Activated T-cell treated with anti-CD3 and anti-CD28 coated beads, Interleukin-2, amount 50 U/mL, for 1 hour (primary cell): ENCODE measurements around the gene KANSL2.
"Not testable (repeated sequence)": the region's sequence is repeated elsewhere in the genome, so short reads cannot be mapped to it uniquely, and the experiment has no call there.

ENCODE experiments used
- DNase-seq: peaks from one replicate; pipeline ENCODE4 v3.0.0-alpha.2; 2020

Gene KANSL2

GRCh38 chr12:48681710-48682532 is at the start of gene KANSL2:
Gene KANSL2, minus strand, starts transcription at chr12:48682238. Its CDS starts 606 bp downstream, at chr12:48681632.
- DNase-seq: peak; percentile 92

GRCh38 chr12:48728807-48729206 is 46.8 kb upstream of the KANSL2 start:
- DNase-seq: no peak

GRCh38 chr12:48720737-48721136 is 38.7 kb upstream of the KANSL2 start:
- DNase-seq: not testable (repeated sequence)

- not testable (repeated sequence) for DNase-seq
Observed at GRCh38 chr12:48720171-48720570, 38.1 kb upstream of the KANSL2 start.

GRCh38 chr12:48719002-48719401 is 37.0 kb upstream of the KANSL2 start:
- not testable (repeated sequence) for DNase-seq

- no peak for DNase-seq
Observed at GRCh38 chr12:48717252-48717695, 35.2 kb upstream of the KANSL2 start.

GRCh38 chr12:48716493-48717251 is 34.6 kb upstream of the KANSL2 start, which contains the start of gene CCNT1:
Gene CCNT1, minus strand, starts transcription at chr12:48716707. Its CDS starts 32 bp downstream, at chr12:48716675.
- DNase-seq: peak; percentile 96

GRCh38 chr12:48716168-48716492 is 34.1 kb upstream of the KANSL2 start:
- DNase-seq: no peak

GRCh38 chr12:48712209-48712608 is 30.2 kb upstream of the KANSL2 start:
- no peak for DNase-seq

- DNase-seq: not testable (repeated sequence)
Observed at GRCh38 chr12:48698822-48699221, 16.8 kb upstream of the KANSL2 start.

- no peak for DNase-seq
Observed at GRCh38 chr12:48696626-48697025, 14.6 kb upstream of the KANSL2 start.

GRCh38 chr12:48695859-48696258 is 13.8 kb upstream of the KANSL2 start:
- no peak for DNase-seq

- no peak for DNase-seq
Observed at GRCh38 chr12:48694038-48694437, 12.0 kb upstream of the KANSL2 start.

- DNase-seq: no peak
Observed at GRCh38 chr12:48693572-48693971, 11.5 kb upstream of the KANSL2 start.

- DNase-seq: no peak
Observed at GRCh38 chr12:48691826-48692487, 9.9 kb upstream of the KANSL2 start.

GRCh38 chr12:48690990-48691389 is 9.0 kb upstream of the KANSL2 start:
- no peak for DNase-seq

- DNase-seq: no peak
Observed at GRCh38 chr12:48690436-48690835, 8.4 kb upstream of the KANSL2 start.

GRCh38 chr12:48688836-48689235 is 6.8 kb upstream of the KANSL2 start:
- no peak for DNase-seq

GRCh38 chr12:48687592-48687991 is 5.6 kb upstream of the KANSL2 start:
- no peak for DNase-seq

- DNase-seq: no peak
Observed at GRCh38 chr12:48686615-48687334, 4.7 kb upstream of the KANSL2 start.

- DNase-seq: no peak
Observed at GRCh38 chr12:48686037-48686595, 4.1 kb upstream of the KANSL2 start.

- no peak for DNase-seq
Observed at GRCh38 chr12:48683534-48683933, 1.5 kb upstream of the KANSL2 start.
